Measurements from ENCODE around the gene CBLN1.

DNA sequence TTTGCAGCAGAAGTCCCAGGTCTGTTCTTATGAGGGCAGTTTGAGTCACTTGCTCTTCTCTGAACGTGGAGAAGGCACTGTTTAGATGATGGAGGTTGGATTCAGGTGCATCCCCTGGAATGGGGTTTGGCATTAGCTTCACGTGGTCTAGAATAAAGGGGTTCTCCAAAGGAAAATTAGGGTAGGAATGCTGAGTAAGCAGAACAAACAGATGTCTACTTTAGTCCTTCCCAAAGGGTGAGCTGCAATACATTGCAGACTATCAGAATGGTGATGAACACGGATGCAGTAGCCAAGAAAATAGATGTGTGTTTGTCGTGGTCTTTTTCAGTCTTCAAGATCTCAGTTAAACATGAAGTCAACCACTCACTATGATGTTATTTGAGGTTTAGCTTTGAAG, 3.3 kb upstream of the CBLN1 start:
- TF ChIP-seq CEBPB (IDR thresholded peaks at IDR 0.05; ENCODE audit: low read depth, low read length) (no peak), USF2 (IDR thresholded peaks at IDR 0.05; ENCODE audit: low read depth, low read length) (no peak), POLR2A (IDR thresholded peaks at IDR 0.05; ENCODE audit: low read depth, low read length) (no peak), SMC3 (IDR thresholded peaks at IDR 0.05; ENCODE audit: low read depth, low read length) (no peak), RFX5 (IDR thresholded peaks at IDR 0.05; ENCODE audit: low read depth, low read length) (no peak), RAD21 (IDR thresholded peaks at IDR 0.05; ENCODE audit: low read length) (no peak), RCOR1 (IDR thresholded peaks at IDR 0.05; ENCODE audit: insufficient replicate concordance, low read length) (no peak), MAZ (IDR thresholded peaks at IDR 0.05; ENCODE audit: borderline replicate concordance, low read depth, low read length) (no peak), MXI1 (IDR thresholded peaks at IDR 0.05; ENCODE audit: borderline replicate concordance, low read depth, low read length) (no peak)
- TF ChIP-seq, protein P1, sequence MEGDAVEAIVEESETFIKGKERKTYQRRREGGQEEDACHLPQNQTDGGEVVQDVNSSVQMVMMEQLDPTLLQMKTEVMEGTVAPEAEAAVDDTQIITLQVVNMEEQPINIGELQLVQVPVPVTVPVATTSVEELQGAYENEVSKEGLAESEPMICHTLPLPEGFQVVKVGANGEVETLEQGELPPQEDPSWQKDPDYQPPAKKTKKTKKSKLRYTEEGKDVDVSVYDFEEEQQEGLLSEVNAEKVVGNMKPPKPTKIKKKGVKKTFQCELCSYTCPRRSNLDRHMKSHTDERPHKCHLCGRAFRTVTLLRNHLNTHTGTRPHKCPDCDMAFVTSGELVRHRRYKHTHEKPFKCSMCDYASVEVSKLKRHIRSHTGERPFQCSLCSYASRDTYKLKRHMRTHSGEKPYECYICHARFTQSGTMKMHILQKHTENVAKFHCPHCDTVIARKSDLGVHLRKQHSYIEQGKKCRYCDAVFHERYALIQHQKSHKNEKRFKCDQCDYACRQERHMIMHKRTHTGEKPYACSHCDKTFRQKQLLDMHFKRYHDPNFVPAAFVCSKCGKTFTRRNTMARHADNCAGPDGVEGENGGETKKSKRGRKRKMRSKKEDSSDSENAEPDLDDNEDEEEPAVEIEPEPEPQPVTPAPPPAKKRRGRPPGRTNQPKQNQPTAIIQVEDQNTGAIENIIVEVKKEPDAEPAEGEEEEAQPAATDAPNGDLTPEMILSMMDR (conservative IDR thresholded peaks at IDR 0.05; ENCODE audit: low read depth, low read length), result no peak
- TF ChIP-seq, protein P2, sequence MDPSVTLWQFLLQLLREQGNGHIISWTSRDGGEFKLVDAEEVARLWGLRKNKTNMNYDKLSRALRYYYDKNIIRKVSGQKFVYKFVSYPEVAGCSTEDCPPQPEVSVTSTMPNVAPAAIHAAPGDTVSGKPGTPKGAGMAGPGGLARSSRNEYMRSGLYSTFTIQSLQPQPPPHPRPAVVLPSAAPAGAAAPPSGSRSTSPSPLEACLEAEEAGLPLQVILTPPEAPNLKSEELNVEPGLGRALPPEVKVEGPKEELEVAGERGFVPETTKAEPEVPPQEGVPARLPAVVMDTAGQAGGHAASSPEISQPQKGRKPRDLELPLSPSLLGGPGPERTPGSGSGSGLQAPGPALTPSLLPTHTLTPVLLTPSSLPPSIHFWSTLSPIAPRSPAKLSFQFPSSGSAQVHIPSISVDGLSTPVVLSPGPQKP (IDR thresholded peaks at IDR 0.05; ENCODE audit: borderline replicate concordance, low read depth, low read length), result no peak
